Lung (tissue), 12 donors: ENCODE measurements around the gene CCDC174. TPM values are rescaled to one million over a fixed set of nuclear protein-coding genes. Genes with fewer than 3 reads are reported as not detected.

Experiments
- ATAC-seq: fragments of 200-7000 bp; cut with Tn5 transposase; one replicate; pipeline ENCODE4 v1.9.1; 2020; ENCODE audit warnings: moderate number of reproducible peaks; ENCODE audit not compliant: insufficient read depth, low FRiP score
- DNase-seq, 3 donors: peaks; one replicate each; pipeline ENCODE4 v3.0.0-alpha.2; 2013 to 2017
- H3K27ac ChIP-seq, 2 donors: one replicate each; pipeline ENCODE4 v1.5.1; 2013; ENCODE audit warnings: mild to moderate bottlenecking in 2 of 2, moderate library complexity in 2 of 2, control low read depth in 1 of 2, inconsistent platforms in 1 of 2, low read depth in 1 of 2, low read length in 1 of 2
- H3K27me3 ChIP-seq, 3 donors: one replicate each; pipeline ENCODE4 v1.5.1; 2013; ENCODE audit warnings: low read length in 2 of 3; ENCODE audit not compliant: control insufficient read depth in 3 of 3, insufficient read depth in 3 of 3
- H3K36me3 ChIP-seq, 4 donors: one replicate each; pipeline ENCODE4 v1.5.1; 2013; ENCODE audit warnings: low read length in 4 of 4, mild to moderate bottlenecking in 1 of 4, moderate library complexity in 1 of 4; ENCODE audit not compliant: control insufficient read depth in 4 of 4, insufficient read depth in 4 of 4
- H3K4me1 ChIP-seq, 5 donors: one replicate each; pipeline ENCODE4 v1.5.1; 2013; ENCODE audit warnings: low read length in 5 of 5, mild to moderate bottlenecking in 2 of 5, moderate library complexity in 1 of 5; ENCODE audit not compliant: control insufficient read depth in 5 of 5, insufficient read depth in 5 of 5
- H3K4me3 ChIP-seq: one replicate; pipeline ENCODE4 v1.5.1; 2013; ENCODE audit warnings: mild to moderate bottlenecking, control low read depth, moderate library complexity
- H3K9ac ChIP-seq, 2 donors: one replicate each; pipeline ENCODE4 v1.5.1; 2013; ENCODE audit warnings: low read length in 2 of 2, control low read depth in 1 of 2; ENCODE audit not compliant: insufficient read depth in 1 of 2
- H3K9me3 ChIP-seq, 4 donors: one replicate each; pipeline ENCODE4 v1.5.1; 2013; ENCODE audit warnings: low read length in 3 of 4, mild to moderate bottlenecking in 1 of 4, moderate library complexity in 1 of 4; ENCODE audit not compliant: control insufficient read depth in 4 of 4, insufficient read depth in 3 of 4
- WGBS, 2 donors: extraction: QIAGEN DNeasy Blood & Tissue Kit; methylation state at CpG; one replicate each; pipeline ENCODE4 v1.1.7; 2013; 5-methylcytosine and 5-hydroxymethylcytosine counted together
- polyA plus RNA-seq, 2 donors: library from polyadenylated mRNA; stranded (reverse); fragments of 200-250 nt; gene quantifications; one replicate each; pipeline ENCODE4 v1.2.1, GENCODE V29; 2013
- total RNA-seq, 2 donors: library from RNA; depleted of rRNA in 1 of 2; stranded (reverse); fragments of >200 nt in 1 of 2; gene quantifications; one replicate each; pipeline ENCODE4 v1.2.1, GENCODE V29; 2014 to 2021
- TF ChIP-seq, protein P1 (sequence below): IDR thresholded peaks from 2 replicates; pipeline ENCODE4 v1.5.1; 2012; ENCODE audit warnings: mild to moderate bottlenecking; ENCODE audit errors: control extremely low read depth, extremely low read depth
- donor health status: control.
- donor health status: control.
- donor health status: Bipolar disorder and iron deficiency.
- donor health status: healthy.
- donor health status: DM: yes; HTN: yes; CAD: no.

Gene CCDC174
- total and polyA plus RNA-seq, 4 donors = 11.7 to 25.0 (median 19.7) TPM

DNA sequence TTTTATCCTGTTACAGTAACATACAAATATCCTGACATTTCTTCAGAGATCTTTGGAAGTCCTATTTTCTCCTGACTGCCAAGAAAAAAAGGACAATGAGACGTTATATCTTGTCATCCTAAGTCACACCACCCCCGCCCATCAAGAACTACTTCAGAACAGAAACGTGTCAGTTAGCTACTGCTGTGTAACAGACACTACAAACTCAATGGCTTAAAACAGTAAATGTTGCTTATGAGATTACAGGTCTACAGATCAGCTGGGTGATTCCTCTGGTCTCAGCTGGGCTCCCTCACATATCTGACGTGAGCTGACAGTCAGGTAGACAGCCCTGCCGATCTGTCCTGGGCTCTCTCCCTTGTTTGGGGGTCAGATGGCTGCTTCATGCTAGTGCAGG lies 20.5 kb upstream of the CCDC174 start:
- WGBS, 2 donors = 85 to 90% methylated on average over 5 of the region's 5 CpGs
- H3K27ac ChIP-seq = no peak overlapping the region
- H3K9me3 ChIP-seq = no peaks in the 10 kb centered on the region
- DNase-seq = no peak
- no peaks in the 10 kb centered on the region for H3K36me3 ChIP-seq
- no peaks in the 10 kb centered on the region for H3K4me1 ChIP-seq
- no peak overlapping the region for H3K4me3 ChIP-seq
- TF ChIP-seq, protein P1, sequence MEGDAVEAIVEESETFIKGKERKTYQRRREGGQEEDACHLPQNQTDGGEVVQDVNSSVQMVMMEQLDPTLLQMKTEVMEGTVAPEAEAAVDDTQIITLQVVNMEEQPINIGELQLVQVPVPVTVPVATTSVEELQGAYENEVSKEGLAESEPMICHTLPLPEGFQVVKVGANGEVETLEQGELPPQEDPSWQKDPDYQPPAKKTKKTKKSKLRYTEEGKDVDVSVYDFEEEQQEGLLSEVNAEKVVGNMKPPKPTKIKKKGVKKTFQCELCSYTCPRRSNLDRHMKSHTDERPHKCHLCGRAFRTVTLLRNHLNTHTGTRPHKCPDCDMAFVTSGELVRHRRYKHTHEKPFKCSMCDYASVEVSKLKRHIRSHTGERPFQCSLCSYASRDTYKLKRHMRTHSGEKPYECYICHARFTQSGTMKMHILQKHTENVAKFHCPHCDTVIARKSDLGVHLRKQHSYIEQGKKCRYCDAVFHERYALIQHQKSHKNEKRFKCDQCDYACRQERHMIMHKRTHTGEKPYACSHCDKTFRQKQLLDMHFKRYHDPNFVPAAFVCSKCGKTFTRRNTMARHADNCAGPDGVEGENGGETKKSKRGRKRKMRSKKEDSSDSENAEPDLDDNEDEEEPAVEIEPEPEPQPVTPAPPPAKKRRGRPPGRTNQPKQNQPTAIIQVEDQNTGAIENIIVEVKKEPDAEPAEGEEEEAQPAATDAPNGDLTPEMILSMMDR = no peak
- H3K9ac ChIP-seq = no peak overlapping the region
- H3K27me3 ChIP-seq = no peaks in the 10 kb centered on the region
- ATAC-seq = no peak

DNA sequence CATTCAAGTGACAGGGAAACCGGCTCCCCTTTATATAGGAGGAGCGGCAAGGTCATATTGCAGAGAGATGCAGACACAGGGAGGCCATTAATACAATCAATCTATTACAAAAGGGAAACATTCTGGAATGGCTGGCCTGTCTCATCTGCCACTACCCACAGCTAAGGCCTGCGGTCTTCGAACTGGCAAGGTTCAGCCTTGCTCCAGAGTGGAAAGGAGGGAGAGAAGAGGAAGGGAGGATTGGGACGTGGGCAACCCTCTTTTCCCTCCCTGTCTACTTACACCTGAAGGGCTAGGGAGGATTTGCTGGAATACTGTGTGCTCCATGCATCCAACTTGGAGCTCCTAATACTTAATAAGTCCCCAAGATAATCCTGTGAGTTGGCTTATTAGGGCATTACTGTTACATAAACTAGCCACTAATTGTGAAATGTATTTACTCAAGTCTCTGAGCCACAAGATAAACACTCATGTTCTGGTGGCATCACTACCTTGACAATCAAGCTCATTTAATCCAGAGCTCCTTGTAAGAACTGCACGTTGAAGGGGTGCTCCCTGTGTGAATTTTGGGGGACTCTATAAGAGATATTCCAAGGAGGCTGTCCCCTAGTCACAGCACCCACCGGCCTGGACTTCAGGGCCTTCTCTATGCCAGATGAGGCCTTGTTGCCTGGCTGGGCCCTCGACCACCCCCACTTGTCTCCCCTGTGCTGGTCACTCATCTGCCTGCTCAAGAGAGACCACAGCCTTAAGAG lies 19.7 kb upstream of the CCDC174 start:
- DNase-seq (no peak), ATAC-seq (no peak)
- no peaks in the 10 kb centered on the region for H3K27me3 ChIP-seq
- H3K4me3 ChIP-seq = no peak overlapping the region
- H3K9ac ChIP-seq = no peak overlapping the region
- TF ChIP-seq, protein P1 = no peak
- WGBS, 2 donors = 78 to 89% methylated on average over 8 of the region's 8 CpGs
- no peaks in the 10 kb centered on the region for H3K4me1 ChIP-seq
- H3K9me3 ChIP-seq = no peaks in the 10 kb centered on the region
- H3K27ac ChIP-seq = no peak overlapping the region
- no peaks in the 10 kb centered on the region for H3K36me3 ChIP-seq

- no peak overlapping the region for H3K4me3 ChIP-seq
- 55 to 70% methylated on average over 4 of the region's 4 CpGs for WGBS, 2 donors
- DNase-seq (no peak), ATAC-seq (no peak)
- H3K9me3 ChIP-seq = no peaks in the 10 kb centered on the region
- H3K9ac ChIP-seq = no peak overlapping the region
- H3K27me3 ChIP-seq = no peaks in the 10 kb centered on the region
- no peaks in the 10 kb centered on the region for H3K4me1 ChIP-seq
- no peak overlapping the region for H3K27ac ChIP-seq
- H3K36me3 ChIP-seq = no peaks in the 10 kb centered on the region
- TF ChIP-seq, protein P1 = no peak
Measured at GRCh38 chr3:14632442-14632930, 19.1 kb upstream of the CCDC174 start.

- 89 to 92% methylated on average over 6 of the region's 6 CpGs for WGBS, 2 donors
- no peak for ATAC-seq
- Histone ChIP-seq H3K27me3 (peaks cover 0 to under 1% (median 0%) of the 10 kb centered on the region in 3 donors), H3K9ac (no peak overlapping the region), H3K36me3 (no peaks in the 10 kb centered on the region), H3K27ac (no peak overlapping the region), H3K4me3 (no peak overlapping the region), H3K4me1 (no peaks in the 10 kb centered on the region), H3K9me3 (no peaks in the 10 kb centered on the region)
- TF ChIP-seq, protein P1 = no peak
- no peak for DNase-seq
Measured at GRCh38 chr3:14633417-14633816, 18.1 kb upstream of the CCDC174 start.
